H9 (cell line): ENCODE data around the gene PMP22. TPM values are rescaled to one million over a fixed set of nuclear protein-coding genes. Genes with fewer than 3 reads are reported as not detected.

Experiments
- DNase-seq: peaks from one replicate; pipeline ENCODE4 v3.0.0-alpha.2; 2017
- H2AFZ ChIP-seq: one replicate; pipeline ENCODE4 v1.6.1; 2013; ENCODE audit warnings: mild to moderate bottlenecking, low read length, control low read depth, moderate library complexity
- H2AK5ac ChIP-seq: 2 replicates; pipeline ENCODE4 v1.6.1; 2013; ENCODE audit warnings: low read length, control low read depth, mixed read lengths; ENCODE audit not compliant: insufficient read length
- H2BK120ac ChIP-seq: one replicate; pipeline ENCODE4 v1.6.1; 2013; ENCODE audit warnings: low read depth, mild to moderate bottlenecking, low read length, control low read depth, inconsistent platforms; ENCODE audit not compliant: poor library complexity, severe bottlenecking
- H2BK12ac ChIP-seq: 2 replicates; pipeline ENCODE4 v1.6.1; 2013; ENCODE audit warnings: low read length, control low read depth, mixed read lengths, low read depth; ENCODE audit not compliant: insufficient read length
- H2BK15ac ChIP-seq: 2 replicates; pipeline ENCODE4 v1.6.1; 2013; ENCODE audit warnings: low read depth, low read length, control low read depth
- H2BK20ac ChIP-seq: one replicate; pipeline ENCODE4 v1.6.1; 2013; ENCODE audit warnings: low read depth, mild to moderate bottlenecking, low read length, control low read depth, inconsistent platforms; ENCODE audit not compliant: poor library complexity, severe bottlenecking
- H2BK5ac ChIP-seq: 2 replicates; pipeline ENCODE4 v1.6.1; 2013; ENCODE audit warnings: low read length, control low read depth, mixed read lengths; ENCODE audit not compliant: insufficient read length
- H3K14ac ChIP-seq: 2 replicates; pipeline ENCODE4 v1.6.1; 2013; ENCODE audit warnings: low read length, control low read depth; ENCODE audit not compliant: insufficient read depth
- H3K18ac ChIP-seq: 2 replicates; pipeline ENCODE4 v1.6.1; 2013; ENCODE audit warnings: low read depth, mild to moderate bottlenecking, mixed read lengths, low read length, control low read depth; ENCODE audit not compliant: insufficient read length
- H3K23ac ChIP-seq: 2 replicates; pipeline ENCODE4 v1.6.1; 2013; ENCODE audit warnings: low read length, control low read depth, mixed read lengths, low read depth; ENCODE audit not compliant: insufficient read length
- H3K23me2 ChIP-seq: 2 replicates; pipeline ENCODE4 v1.6.1; 2013; ENCODE audit warnings: low read depth, mild to moderate bottlenecking, mixed read lengths, low read length, control low read depth; ENCODE audit not compliant: insufficient read length, poor library complexity, severe bottlenecking
- H3K27ac ChIP-seq: 2 replicates; pipeline ENCODE4 v1.5.1; 2013; ENCODE audit warnings: low read length, control low read depth, mixed read lengths, low read depth; ENCODE audit not compliant: insufficient read length
- H3K27me3 ChIP-seq: 2 replicates; pipeline ENCODE4 v1.6.1; 2013; ENCODE audit warnings: low read length, control low read depth, inconsistent platforms; ENCODE audit not compliant: insufficient read depth
- H3K4ac ChIP-seq: 2 replicates; pipeline ENCODE4 v1.6.1; 2013; ENCODE audit warnings: low read depth, mild to moderate bottlenecking, control low read depth, inconsistent platforms, low read length, moderate library complexity
- H3K4me1 ChIP-seq: 2 replicates; pipeline ENCODE4 v1.6.1; 2013; ENCODE audit warnings: low read length, control low read depth, inconsistent platforms; ENCODE audit not compliant: insufficient read depth
- H3K4me2 ChIP-seq: 2 replicates; pipeline ENCODE4 v1.6.1; 2013; ENCODE audit warnings: low read length, control low read depth, mixed read lengths; ENCODE audit not compliant: insufficient read length, insufficient read depth
- H3K56ac ChIP-seq: 2 replicates; pipeline ENCODE4 v1.6.1; 2013; ENCODE audit warnings: low read depth, mild to moderate bottlenecking, mixed read lengths, low read length, control low read depth; ENCODE audit not compliant: insufficient read length
- H3K79me1 ChIP-seq: 2 replicates; pipeline ENCODE4 v1.6.1; 2013; ENCODE audit warnings: low read depth, mild to moderate bottlenecking, moderate library complexity, low read length, control low read depth, inconsistent platforms; ENCODE audit not compliant: insufficient read depth, poor library complexity, severe bottlenecking
- H3K79me2 ChIP-seq: 2 replicates; pipeline ENCODE4 v1.6.1; 2013; ENCODE audit warnings: low read length, control low read depth, inconsistent platforms; ENCODE audit not compliant: insufficient read depth
- H3K9ac ChIP-seq: 2 replicates; pipeline ENCODE4 v1.6.1; 2013; ENCODE audit warnings: low read length, control low read depth, mixed read lengths; ENCODE audit not compliant: insufficient read length; ENCODE audit errors: extremely low read depth
- H3K9me3 ChIP-seq: one replicate; pipeline ENCODE4 v1.6.1; 2013; ENCODE audit warnings: low read depth, low read length, inconsistent platforms; ENCODE audit not compliant: control insufficient read depth
- H3T11ph ChIP-seq: one replicate; pipeline ENCODE4 v1.6.1; 2013; ENCODE audit warnings: mild to moderate bottlenecking, low read length, control low read depth, inconsistent platforms
- H4K20me1 ChIP-seq: one replicate; pipeline ENCODE4 v1.6.1; 2013; ENCODE audit not compliant: control insufficient read depth, insufficient read length, insufficient read depth
- H4K5ac ChIP-seq: 2 replicates; pipeline ENCODE4 v1.6.1; 2013; ENCODE audit warnings: low read depth, mild to moderate bottlenecking, mixed read lengths, low read length, control low read depth; ENCODE audit not compliant: insufficient read length
- H4K8ac ChIP-seq: replicated peaks from 2 replicates; pipeline ENCODE4 v1.6.1; 2013; ENCODE audit warnings: low read length, control low read depth, mixed read lengths, low read depth; ENCODE audit not compliant: insufficient read length
- H4K91ac ChIP-seq: 2 replicates; pipeline ENCODE4 v1.6.1; 2013; ENCODE audit warnings: low read depth, mild to moderate bottlenecking, moderate library complexity, mixed read lengths, low read length, control low read depth; ENCODE audit not compliant: insufficient read length
- H3K27ac Mint-ChIP-seq, 3 experiments: 2 replicates in 2 of 3; 3 replicates in 1 of 3; pipeline ENCODE4 v1.8.0; 2020 to 2021; ENCODE audit warnings: mixed read lengths in 3 of 3, mild to moderate bottlenecking in 1 of 3, moderate library complexity in 1 of 3
- H3K27me3 Mint-ChIP-seq: 2 replicates; pipeline ENCODE4 v1.8.0; 2021; ENCODE audit warnings: low read depth, mild to moderate bottlenecking, moderate library complexity, mixed read lengths
- H3K36me3 Mint-ChIP-seq, 3 experiments: 2 replicates in 2 of 3; 3 replicates in 1 of 3; pipeline ENCODE4 v1.8.0; 2020 to 2021; ENCODE audit warnings: low read depth in 3 of 3, mixed read lengths in 3 of 3; ENCODE audit not compliant: insufficient read depth in 1 of 3
- H3K4me1 Mint-ChIP-seq, 2 experiments: 2 replicates each; pipeline ENCODE4 v1.8.0; 2020; ENCODE audit warnings: mixed read lengths in 2 of 2
- H3K4me3 Mint-ChIP-seq, 2 experiments: 2 replicates in 1 of 2; 3 replicates in 1 of 2; pipeline ENCODE4 v1.8.0; 2020 to 2021; ENCODE audit warnings: mild to moderate bottlenecking in 2 of 2, mixed read lengths in 2 of 2, moderate library complexity in 1 of 2
- H3K9me3 Mint-ChIP-seq, 2 experiments: 2 replicates in 1 of 2; 3 replicates in 1 of 2; pipeline ENCODE4 v1.8.0; 2020; ENCODE audit warnings: mild to moderate bottlenecking in 2 of 2, mixed read lengths in 2 of 2, moderate library complexity in 1 of 2
- WGBS: extraction: QIAGEN DNeasy Blood & Tissue Kit; methylation state at CpG from one replicate; pipeline ENCODE4 v1.1.7; 2013; ENCODE audit warnings: missing lambda C conversion rate, low lambda C conversion rate, mixed read lengths; ENCODE audit not compliant: insufficient read length; ENCODE audit errors: extremely low coverage; 5-methylcytosine and 5-hydroxymethylcytosine counted together
- total RNA-seq: library from RNA; stranded (reverse); gene quantifications from 2 replicates; pipeline ENCODE4 v1.2.1, GENCODE V29; 2021
- TF ChIP-seq, protein P1 (sequence below): fragments of 200-600 bp; sonication (generic); conservative IDR thresholded peaks from 3 replicates; pipeline ENCODE4 v1.8.0; 2021; ENCODE audit warnings: antibody characterized with exemption, mild to moderate bottlenecking

PMP22 gene
- total RNA-seq, 1 experiment from 2014 or later = 1.5 TPM

DNA sequence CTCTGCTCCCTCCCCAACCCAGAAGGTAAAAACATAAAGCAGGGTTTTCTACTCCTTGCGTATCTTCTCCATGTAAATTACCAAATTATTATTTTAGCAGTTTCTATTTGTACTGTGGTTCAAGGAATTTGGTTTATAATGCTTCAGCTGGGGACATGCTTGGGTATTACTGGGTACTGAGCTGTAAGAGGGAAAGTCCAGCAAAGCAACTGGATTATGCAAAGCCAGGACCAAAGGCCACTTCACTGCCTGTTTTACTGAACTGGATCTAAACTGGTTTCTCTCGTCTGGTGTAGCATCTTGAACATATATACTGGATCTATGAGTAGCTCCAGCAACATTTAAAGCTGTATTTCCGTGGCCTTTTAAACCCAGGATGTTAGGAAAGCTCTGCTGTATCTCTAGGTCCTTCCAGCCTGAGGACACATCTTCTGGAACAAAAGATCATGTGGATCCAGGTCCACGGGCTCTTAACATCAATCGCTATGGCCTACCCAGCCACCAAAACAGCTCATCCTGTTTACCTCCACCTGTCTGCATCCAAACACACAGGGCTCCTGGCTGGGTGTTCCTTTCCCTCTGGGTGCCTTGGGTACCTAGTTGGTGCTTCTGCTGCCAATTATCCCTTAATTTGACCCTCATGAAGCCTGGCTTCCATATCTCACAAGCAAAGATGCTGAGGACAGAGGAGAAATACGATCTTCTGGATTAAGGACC is 7.2 kb downstream of the PMP22 start:
- peaks cover 78% of the 10 kb centered on the region for H3K27me3 Mint-ChIP-seq
- H3K27ac ChIP-seq = no peak overlapping the region
- H3K4me2 ChIP-seq = peak overlapping the region; percentile 38

More for the DNA sequence above, 7.2 kb downstream of the PMP22 start:
- Mint-ChIP-seq H3K9me3 (no peaks in the 10 kb centered on the region; a peak in 1 of 5 replicates), H3K4me1 (peaks cover 15 to 22% of the 10 kb centered on the region in 2 experiments), H3K36me3 (no peaks in the 10 kb centered on the region; a peak in 1 of 7 replicates), H3K4me3 (peak overlapping the region in 1 of 2 experiments; percentile 30; a peak in 1 of 5 replicates), H3K27ac (no peak overlapping the region)
- Histone ChIP-seq H3K23me2 (peaks cover 22% of the 10 kb centered on the region), H3K23ac (no peak overlapping the region), H2BK20ac (no peak overlapping the region), H4K91ac (no peak overlapping the region), H3T11ph (no peak overlapping the region), H3K9ac (no peak overlapping the region), H4K8ac (no peak overlapping the region), H3K56ac (no peak overlapping the region), H2BK5ac (no peak overlapping the region), H3K4me1 (no peaks in the 10 kb centered on the region), H3K79me2 (no peaks in the 10 kb centered on the region), H3K79me1 (no peaks in the 10 kb centered on the region), H2AK5ac (no peak overlapping the region), H3K18ac (no peak overlapping the region), H2BK15ac (no peak overlapping the region), H3K14ac (no peak overlapping the region), H2BK12ac (no peak overlapping the region), H3K9me3 (no peaks in the 10 kb centered on the region), H4K20me1 (no peaks in the 10 kb centered on the region), H4K5ac (no peak overlapping the region), H3K4ac (no peak overlapping the region), H2AFZ (no peak overlapping the region), H3K27me3 (peaks cover 40% of the 10 kb centered on the region), H2BK120ac (no peak overlapping the region)
- no CpG with 5 or more reads among the region's 6 CpGs for WGBS
- DNase-seq = no peak
- TF ChIP-seq, protein P1, sequence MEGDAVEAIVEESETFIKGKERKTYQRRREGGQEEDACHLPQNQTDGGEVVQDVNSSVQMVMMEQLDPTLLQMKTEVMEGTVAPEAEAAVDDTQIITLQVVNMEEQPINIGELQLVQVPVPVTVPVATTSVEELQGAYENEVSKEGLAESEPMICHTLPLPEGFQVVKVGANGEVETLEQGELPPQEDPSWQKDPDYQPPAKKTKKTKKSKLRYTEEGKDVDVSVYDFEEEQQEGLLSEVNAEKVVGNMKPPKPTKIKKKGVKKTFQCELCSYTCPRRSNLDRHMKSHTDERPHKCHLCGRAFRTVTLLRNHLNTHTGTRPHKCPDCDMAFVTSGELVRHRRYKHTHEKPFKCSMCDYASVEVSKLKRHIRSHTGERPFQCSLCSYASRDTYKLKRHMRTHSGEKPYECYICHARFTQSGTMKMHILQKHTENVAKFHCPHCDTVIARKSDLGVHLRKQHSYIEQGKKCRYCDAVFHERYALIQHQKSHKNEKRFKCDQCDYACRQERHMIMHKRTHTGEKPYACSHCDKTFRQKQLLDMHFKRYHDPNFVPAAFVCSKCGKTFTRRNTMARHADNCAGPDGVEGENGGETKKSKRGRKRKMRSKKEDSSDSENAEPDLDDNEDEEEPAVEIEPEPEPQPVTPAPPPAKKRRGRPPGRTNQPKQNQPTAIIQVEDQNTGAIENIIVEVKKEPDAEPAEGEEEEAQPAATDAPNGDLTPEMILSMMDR = no peak
